H1 (cell line): ENCODE results near the gene HIVEP2. TPM values are rescaled to one million over a fixed set of nuclear protein-coding genes. Genes with fewer than 3 reads are reported as not detected.

Experiments
- CHD7 ChIP-seq: fragments of 300-600 bp; sonication (generic); IDR thresholded peaks from 2 replicates; pipeline ENCODE4 v1.7.1; 2012; ENCODE audit warnings: low read length, moderate library complexity, mild to moderate bottlenecking, inconsistent platforms; ENCODE audit not compliant: insufficient replicate concordance
- PHF8 ChIP-seq: fragments of 200-600 bp; sonication (generic); conservative IDR thresholded peaks from 2 replicates; pipeline ENCODE4 v1.7.1; 2012; ENCODE audit warnings: low read depth, mild to moderate bottlenecking, inconsistent platforms, low read length, moderate library complexity
- RAD21 ChIP-seq, 2 experiments: IDR thresholded peaks in 1 of 2; conservative IDR thresholded peaks in 1 of 2; 2 replicates each; pipeline ENCODE4 v1.6.1; 2011; ENCODE audit warnings: low read depth in 2 of 2, low read length in 2 of 2, improper control_type of control experiment in 1 of 2, inconsistent platforms in 1 of 2, mild to moderate bottlenecking in 1 of 2, moderate library complexity in 1 of 2
- polyA plus RNA-seq, 7 experiments: library from polyadenylated mRNA; depleted of rRNA in 3 of 7; stranded (reverse) in 5 of 7; unstranded in 2 of 7; fragments of >200 nt in 5 of 7; fragments of 200-250 nt in 2 of 7; gene quantifications; 1 replicate in 5 of 7; 2 replicates in 1 of 7; 4 replicates in 1 of 7; pipeline versions ENCODE4 v1.2.1 to v1.2.3, GENCODE V29; 2011 to 2013; ENCODE audit warnings: missing spikeins in 2 of 7, mixed read lengths in 2 of 7
- total RNA-seq: library from RNA; stranded (reverse); fragmentation: NEBNext Ultra II Directional; extraction: Animal tissue kit (Norgen Biotek cat#: 25700); gene quantifications from 2 replicates; pipeline ENCODE4 v1.2.1, GENCODE V29; 2021

HIVEP2 gene
- total and polyA plus RNA-seq, 2 of the 8 experiments (the other 6 are each of a cell fraction or from before 2014, with no cell fraction given), result 2.2 to 6.1 TPM

DNA sequence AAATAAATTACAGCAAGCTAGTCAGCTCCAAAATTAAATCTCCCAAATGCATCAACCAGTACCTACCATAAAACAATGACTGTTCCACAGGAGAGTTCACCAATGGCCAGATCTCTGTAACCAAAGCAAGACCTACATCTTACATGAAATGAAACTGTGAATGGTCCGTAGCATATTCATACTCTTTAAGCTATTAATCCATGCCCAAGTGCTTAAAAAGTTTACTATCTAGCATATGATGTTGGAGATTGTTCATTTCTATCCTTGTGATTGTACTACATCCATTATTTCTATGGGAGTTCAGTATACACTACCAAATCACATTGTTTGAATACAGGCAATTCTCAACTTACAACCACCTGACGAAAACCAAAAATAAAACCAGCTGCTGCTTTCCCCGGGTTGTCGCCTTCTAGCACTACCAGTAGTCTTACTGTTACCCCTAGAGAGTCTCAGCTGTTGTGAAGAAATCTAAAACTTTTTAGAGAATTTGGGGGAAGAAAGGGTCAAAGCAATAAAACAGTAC is 38.0 kb downstream of the HIVEP2 start (continued):
- TF ChIP-seq CHD7, result no peak
- no peak for TF ChIP-seq RAD21 (IDR thresholded peaks at IDR 0.05 in 1 of 2, conservative IDR thresholded peaks at IDR 0.05 in 1 of 2; ENCODE audit: low read depth in 2 of 2, low read length in 2 of 2)
- TF ChIP-seq PHF8, result no peak
